SK-N-SH treated with all-trans-retinoic acid at 6 μM for 48 hours (cell line): Measurements from ENCODE around the gene HSCB.
"Not testable (repeated sequence)": the region's sequence is repeated elsewhere in the genome, so short reads cannot be mapped to it uniquely, and the experiment has no call there.

ENCODE experiments used
- ATAC-seq: fragments of 200-7000 bp; cut with Tn5 transposase; 3 replicates; pipeline ENCODE4 v1.9.1; 2020; ENCODE audit warnings: mild to moderate bottlenecking, moderate library complexity
- BACH2 ChIP-seq: fragments of 250-450 bp; sonication (Bioruptor Pico); IDR thresholded peaks from 2 replicates; pipeline ENCODE4 v1.9.0; 2021; ENCODE audit warnings: mild to moderate bottlenecking, borderline replicate concordance
- CREB5 ChIP-seq: fragments of 250-450 bp; sonication (Bioruptor Pico); IDR thresholded peaks from 2 replicates; pipeline ENCODE4 v1.5.1; 2020; ENCODE audit warnings: low read depth, mild to moderate bottlenecking, moderate library complexity
- CSDC2 ChIP-seq: fragments of 250-450 bp; sonication (Bioruptor Pico); IDR thresholded peaks from 2 replicates; pipeline ENCODE4 v1.5.0; 2020; ENCODE audit warnings: mild to moderate bottlenecking, moderate library complexity
- CSRNP3 ChIP-seq: fragments of 250-450 bp; sonication (Bioruptor Pico); IDR thresholded peaks from 2 replicates; pipeline ENCODE4 v1.5.1; 2021; ENCODE audit warnings: mild to moderate bottlenecking, moderate library complexity
- ESRRG ChIP-seq: fragments of 250-450 bp; sonication (Bioruptor Pico); IDR thresholded peaks from 2 replicates; pipeline ENCODE4 v1.6.1; 2021; ENCODE audit warnings: mild to moderate bottlenecking
- GLIS3 ChIP-seq: fragments of 250-450 bp; sonication (Bioruptor Pico); IDR thresholded peaks from 2 replicates; pipeline ENCODE4 v1.5.0; 2020; ENCODE audit warnings: mild to moderate bottlenecking, moderate library complexity
- OSR1 ChIP-seq: fragments of 250-450 bp; sonication (Bioruptor Pico); IDR thresholded peaks from 2 replicates; pipeline ENCODE4 v1.8.0; 2022; ENCODE audit warnings: moderate library complexity, mild to moderate bottlenecking, inconsistent platforms
- PATZ1 ChIP-seq: fragments of 250-450 bp; sonication (Bioruptor Pico); IDR thresholded peaks from 2 replicates; pipeline ENCODE4 v1.8.0; 2020; ENCODE audit warnings: mild to moderate bottlenecking, moderate library complexity, borderline replicate concordance
- PPARA ChIP-seq: fragments of 250-450 bp; sonication (Bioruptor Pico); IDR thresholded peaks from 2 replicates; pipeline ENCODE4 v1.5.0; 2020; ENCODE audit warnings: mild to moderate bottlenecking, borderline replicate concordance
- RARB ChIP-seq: fragments of 250-450 bp; sonication (Bioruptor Pico); IDR thresholded peaks from 2 replicates; pipeline ENCODE4 v1.8.0; 2021; ENCODE audit warnings: mild to moderate bottlenecking, moderate library complexity
- TCF4 ChIP-seq: fragments of 250-450 bp; sonication (Bioruptor Pico); IDR thresholded peaks from 2 replicates; pipeline ENCODE4 v1.8.0; 2021; ENCODE audit warnings: mild to moderate bottlenecking, moderate library complexity, borderline replicate concordance
- TOX ChIP-seq: fragments of 250-450 bp; sonication (Bioruptor Pico); IDR thresholded peaks from 2 replicates; pipeline ENCODE4 v1.8.0; 2021; ENCODE audit warnings: mild to moderate bottlenecking, moderate library complexity, borderline replicate concordance
- TSHZ2 ChIP-seq: fragments of 250-450 bp; sonication (Bioruptor Pico); IDR thresholded peaks from 2 replicates; pipeline ENCODE4 v1.5.0; 2020; ENCODE audit warnings: mild to moderate bottlenecking, moderate library complexity
- ZC3H10 ChIP-seq: fragments of 250-450 bp; sonication (Bioruptor Pico); IDR thresholded peaks from 2 replicates; pipeline ENCODE4 v1.5.1; 2021; ENCODE audit warnings: mild to moderate bottlenecking, moderate library complexity
- ZFP3 ChIP-seq: fragments of 250-450 bp; sonication (Bioruptor Pico); IDR thresholded peaks from 2 replicates; pipeline ENCODE4 v1.5.0; 2020; ENCODE audit warnings: mild to moderate bottlenecking, moderate library complexity
- ZFP30 ChIP-seq: fragments of 450-650 bp; formaldehyde crosslinking; IDR thresholded peaks from 2 replicates; pipeline ENCODE4 v1.5.0; 2022; ENCODE audit warnings: mild to moderate bottlenecking, moderate library complexity
- ZNF565 ChIP-seq: fragments of 450-650 bp; formaldehyde crosslinking; conservative IDR thresholded peaks from 2 replicates; pipeline ENCODE4 v1.5.0; 2020; ENCODE audit warnings: low read depth, mild to moderate bottlenecking, moderate library complexity
- ZNF70 ChIP-seq: fragments of 450-650 bp; formaldehyde crosslinking; IDR thresholded peaks from 2 replicates; pipeline ENCODE4 v1.5.0; 2020; ENCODE audit warnings: mild to moderate bottlenecking, moderate library complexity
- ZNF8 ChIP-seq: fragments of 450-650 bp; formaldehyde crosslinking; IDR thresholded peaks from 2 replicates; pipeline ENCODE4 v1.5.0; 2020; ENCODE audit warnings: mild to moderate bottlenecking, moderate library complexity

HSCB gene

GRCh38 chr22:28799606-28800307, 57.9 kb downstream of the HSCB start:
- TF ChIP-seq ZC3H10 (CRISPR knock-in tag) = no peak
- TF ChIP-seq RARB = no peak
- TF ChIP-seq CREB5 (CRISPR knock-in tag) = no peak
- peak; percentile 81 for ATAC-seq

GRCh38 chr22:28800308-28801041, 58.6 kb downstream of the HSCB start, which contains the start of gene XBP1:
Gene XBP1 (minus strand): TSS chr22:28800569.
- ATAC-seq = peak; percentile 97

GRCh38 chr22:28801845-28802594, 60.2 kb downstream of the HSCB start:
- TF ChIP-seq ZNF70 (CRISPR knock-in tag) (no peak), ZNF565 (CRISPR knock-in tag) (no peak)
- ATAC-seq = no peak

More at GRCh38 chr22:28800308-28801041, 58.6 kb downstream of the HSCB start, which contains the start of gene XBP1:
- TF ChIP-seq TOX (no peak), ZC3H10 (CRISPR knock-in tag) (no peak), PPARA (no peak), ZNF8 (CRISPR knock-in tag) (no peak), OSR1 (CRISPR knock-in tag) (no peak), CSDC2 (no peak), ZFP3 (CRISPR knock-in tag) (no peak), PATZ1 (no peak), GLIS3 (no peak), CREB5 (CRISPR knock-in tag) (no peak), ZNF565 (CRISPR knock-in tag) (no peak), TCF4 (CRISPR knock-in tag) (no peak), BACH2 (no peak), RARB (no peak)

- ATAC-seq = no peak
- no peak for TF ChIP-seq ZC3H10 (CRISPR knock-in tag)
- TF ChIP-seq TOX = no peak
- TF ChIP-seq ESRRG = no peak
- no peak for TF ChIP-seq OSR1 (CRISPR knock-in tag)
- no peak for TF ChIP-seq PATZ1
- no peak for TF ChIP-seq CSRNP3 (CRISPR knock-in tag)
- TF ChIP-seq CSDC2 = no peak
- TF ChIP-seq ZFP30 (CRISPR knock-in tag) = no peak
- TF ChIP-seq PPARA = no peak
- TF ChIP-seq RARB = no peak
- TF ChIP-seq TSHZ2 (CRISPR knock-in tag) = no peak
- TF ChIP-seq CREB5 (CRISPR knock-in tag) = no peak
Observed at GRCh38 chr22:28802595-28803123, 60.8 kb downstream of the HSCB start.

- ATAC-seq = not testable (repeated sequence)
Observed at GRCh38 chr22:28805426-28805825, 63.6 kb downstream of the HSCB start.
